HFF-Myc (cell line): Measurements from ENCODE around the gene PDE4D.

ENCODE experiments used
- DNase-seq: peaks from one replicate; pipeline ENCODE4 v3.0.0-alpha.2; 2011; ENCODE audit warnings: low read depth; ENCODE audit errors: extremely low read depth
- H3K4me3 ChIP-seq: replicated peaks from 2 replicates; pipeline ENCODE4 v1.5.1; 2011; ENCODE audit warnings: low read depth, mild to moderate bottlenecking, control low read depth, low read length
- CTCF ChIP-seq: IDR thresholded peaks from 2 replicates; pipeline ENCODE4 v1.5.1; 2012; ENCODE audit warnings: mild to moderate bottlenecking, low read depth, low read length, control low read depth; ENCODE audit errors: missing control alignments

PDE4D gene

GRCh38 chr5:59828623-59829022, 64.9 kb downstream of the PDE4D start:
- TF ChIP-seq CTCF: no peak

GRCh38 chr5:59826996-59827395, 66.5 kb downstream of the PDE4D start:
- DNase-seq: no peak
- no peak overlapping the region for H3K4me3 ChIP-seq
- no peak for TF ChIP-seq CTCF

More at GRCh38 chr5:59828623-59829022, 64.9 kb downstream of the PDE4D start:
- no peak for DNase-seq
- H3K4me3 ChIP-seq: no peak overlapping the region

- no peak overlapping the region for H3K4me3 ChIP-seq
- TF ChIP-seq CTCF: no peak
- no peak for DNase-seq
Measured at GRCh38 chr5:59823420-59823819, 70.1 kb downstream of the PDE4D start.

- no peak overlapping the region for H3K4me3 ChIP-seq
- no peak for DNase-seq
- TF ChIP-seq CTCF: no peak
Measured at GRCh38 chr5:59819806-59820205, 73.7 kb downstream of the PDE4D start.

GRCh38 chr5:59817536-59817935, 76.0 kb downstream of the PDE4D start:
- no peak for TF ChIP-seq CTCF
- H3K4me3 ChIP-seq: no peak overlapping the region
- DNase-seq: no peak

- no peak for TF ChIP-seq CTCF
- no peak overlapping the region for H3K4me3 ChIP-seq
- no peak for DNase-seq
Measured at GRCh38 chr5:59816654-59817300, 76.7 kb downstream of the PDE4D start.

GRCh38 chr5:59814537-59814872, 79.0 kb downstream of the PDE4D start:
- DNase-seq: no peak
- no peak overlapping the region for H3K4me3 ChIP-seq
- TF ChIP-seq CTCF: no peak
